GM18907 (cell line): ENCODE results near the gene MACROD2.
A peak's percentile ranks its signal among the peaks of the same experiment; 100 is the strongest.

Source experiments
- ATAC-seq: cut with Tn5 transposase; IDR thresholded peaks from one replicate; pipeline ENCODE4 v1.9.1; 2021; ENCODE audit warnings: mild to moderate bottlenecking, moderate library complexity; ENCODE audit not compliant: unreplicated experiment

The MACROD2 gene

GRCh38 chr20:15289337-15289736, 1294.0 kb downstream of the MACROD2 start:
- no peak for ATAC-seq

GRCh38 chr20:15292405-15292804, 1297.1 kb downstream of the MACROD2 start:
- no peak for ATAC-seq

- no peak for ATAC-seq
Observed at GRCh38 chr20:15296422-15296821, 1301.1 kb downstream of the MACROD2 start.

DNA sequence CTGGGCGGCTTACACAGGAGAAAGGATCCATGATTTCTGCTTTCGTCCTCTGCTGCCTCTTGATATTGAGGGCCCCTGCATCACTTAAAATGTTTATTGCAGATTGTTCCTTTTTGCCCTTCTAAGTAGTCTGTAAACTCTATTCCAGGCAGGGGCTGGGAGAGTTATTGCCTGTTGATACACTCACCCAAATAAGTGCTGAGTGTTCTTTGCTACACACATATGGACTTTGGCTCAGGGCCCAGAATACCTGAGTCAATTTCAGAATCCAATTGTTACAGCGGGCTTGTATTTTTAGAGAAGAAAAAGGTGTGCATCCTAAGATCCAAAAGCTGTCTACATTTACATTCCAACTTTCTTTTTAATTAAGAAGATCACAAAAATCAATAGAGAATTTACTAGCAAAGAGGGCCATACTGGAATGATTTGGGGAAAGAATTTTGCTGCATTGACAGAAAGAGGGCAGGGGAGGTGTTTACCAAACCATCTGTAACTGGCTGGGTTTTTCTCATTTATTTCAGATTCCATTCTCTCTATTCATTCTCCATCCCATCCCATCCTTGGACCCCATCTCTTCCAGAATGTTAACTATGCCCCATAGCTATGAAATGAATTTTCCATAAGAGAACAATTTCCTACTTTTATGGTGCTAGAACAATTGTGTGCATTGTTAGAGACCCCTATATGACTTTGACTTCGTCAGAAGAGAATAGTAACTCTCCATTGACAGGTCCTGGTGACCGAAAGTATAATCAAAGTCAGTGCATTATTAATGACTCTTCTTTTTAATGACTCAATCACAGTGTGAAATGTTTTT, 1302.0 kb downstream of the MACROD2 start:
- ATAC-seq = no peak

DNA sequence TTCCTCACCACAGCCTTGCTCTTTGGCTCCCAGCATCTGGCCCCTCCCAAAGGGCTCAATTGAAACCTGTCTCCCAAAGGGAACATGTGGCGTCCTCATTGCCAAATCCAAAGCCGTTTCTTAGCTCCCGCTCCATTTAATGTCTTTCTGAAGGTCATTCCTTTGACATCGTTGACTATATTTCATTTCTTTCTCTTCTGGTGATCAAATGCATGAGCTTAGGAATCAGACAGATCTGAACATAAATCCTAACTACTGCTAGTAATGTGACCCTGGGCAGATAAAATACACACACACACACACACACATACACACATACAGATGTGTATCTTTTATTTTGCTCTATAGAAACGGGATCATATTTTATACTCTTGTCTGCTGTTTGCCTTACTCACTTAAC, 1306.8 kb downstream of the MACROD2 start:
- ATAC-seq = no peak

- no peak for ATAC-seq
Observed at GRCh38 chr20:15310361-15310760, 1315.0 kb downstream of the MACROD2 start.

- no peak for ATAC-seq
Observed at GRCh38 chr20:15316556-15316955, 1321.2 kb downstream of the MACROD2 start.

- ATAC-seq = peak; percentile 83
Observed at GRCh38 chr20:15317546-15318232, 1322.4 kb downstream of the MACROD2 start.

- ATAC-seq = peak; percentile 48
Observed at GRCh38 chr20:15318682-15319081, 1323.4 kb downstream of the MACROD2 start.

GRCh38 chr20:15319439-15319838, 1324.1 kb downstream of the MACROD2 start:
- no peak for ATAC-seq

- ATAC-seq = no peak
Observed at GRCh38 chr20:15320941-15321340, 1325.6 kb downstream of the MACROD2 start.

DNA sequence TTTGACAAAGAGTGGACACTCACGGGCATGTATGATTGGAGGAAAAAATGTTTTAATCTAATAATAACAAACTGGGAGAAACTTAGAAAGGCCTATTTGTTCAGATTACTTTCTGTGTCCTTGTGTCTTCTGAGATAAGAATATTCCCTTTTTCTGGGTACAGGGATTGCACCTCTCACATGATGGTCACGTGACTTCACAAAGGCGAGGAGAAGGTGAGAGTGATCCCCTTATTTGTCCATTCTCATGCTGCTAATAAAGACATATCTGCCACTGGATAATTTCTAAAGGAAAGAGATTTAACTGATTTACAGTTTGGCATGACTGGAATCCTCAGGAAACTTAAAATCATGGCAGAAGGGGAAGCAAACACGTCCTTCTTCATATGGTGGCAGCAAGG, 1331.8 kb downstream of the MACROD2 start:
- no peak for ATAC-seq

- no peak for ATAC-seq
Observed at GRCh38 chr20:15328084-15328483, 1332.8 kb downstream of the MACROD2 start.

GRCh38 chr20:15332711-15333160, 1337.4 kb downstream of the MACROD2 start:
- peak; percentile 66 for ATAC-seq

- ATAC-seq = peak; percentile 57
Observed at GRCh38 chr20:15333170-15333569, 1337.9 kb downstream of the MACROD2 start.

GRCh38 chr20:15336011-15336410, 1340.7 kb downstream of the MACROD2 start:
- no peak for ATAC-seq

DNA sequence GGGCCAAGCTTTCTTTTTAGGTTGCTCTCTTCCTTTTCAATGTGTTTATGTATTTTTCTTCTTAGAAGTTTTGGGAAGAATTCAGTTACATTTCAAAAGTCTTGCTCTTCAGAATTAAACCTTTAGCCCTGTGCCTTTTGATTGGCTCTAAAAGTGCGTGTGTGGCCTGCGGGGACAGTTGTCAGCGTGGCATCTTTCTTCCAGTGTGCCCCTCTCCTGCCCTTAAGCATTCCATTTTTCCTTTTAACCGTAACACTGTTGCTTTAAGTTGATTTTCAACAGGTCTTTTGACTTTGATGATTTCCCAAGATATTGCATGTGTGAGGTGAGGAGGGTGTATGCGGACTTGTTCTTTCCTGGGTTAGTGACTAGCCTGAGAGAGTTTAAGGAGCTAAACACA, 1341.2 kb downstream of the MACROD2 start:
- ATAC-seq = no peak

- ATAC-seq = no peak
Observed at GRCh38 chr20:15339264-15339663, 1343.9 kb downstream of the MACROD2 start.

DNA sequence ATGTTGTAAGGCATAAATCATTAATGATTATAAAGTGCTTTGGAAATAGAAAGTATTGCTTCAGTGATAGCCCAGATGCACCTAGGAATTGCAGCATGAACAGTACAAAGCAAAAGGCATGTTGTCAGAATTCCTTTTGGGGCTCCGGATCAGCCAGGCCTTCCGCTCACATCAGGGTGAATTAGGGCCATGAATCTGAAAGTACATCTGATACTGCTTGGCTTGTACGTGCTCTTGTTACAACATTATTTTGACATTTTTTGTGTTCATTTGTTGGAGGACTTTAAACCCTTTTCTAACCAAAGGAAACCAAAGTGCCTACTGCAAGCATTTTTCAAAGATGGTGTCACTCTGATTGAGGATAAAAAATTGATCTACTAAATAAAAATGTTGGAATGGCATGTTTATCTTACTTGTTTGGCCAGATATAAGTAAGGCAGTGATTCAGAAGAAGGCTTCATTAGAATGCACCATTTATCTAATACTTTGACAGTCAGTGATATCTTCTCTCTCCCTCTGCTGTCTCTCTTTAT, 1347.7 kb downstream of the MACROD2 start:
- ATAC-seq = no peak

DNA sequence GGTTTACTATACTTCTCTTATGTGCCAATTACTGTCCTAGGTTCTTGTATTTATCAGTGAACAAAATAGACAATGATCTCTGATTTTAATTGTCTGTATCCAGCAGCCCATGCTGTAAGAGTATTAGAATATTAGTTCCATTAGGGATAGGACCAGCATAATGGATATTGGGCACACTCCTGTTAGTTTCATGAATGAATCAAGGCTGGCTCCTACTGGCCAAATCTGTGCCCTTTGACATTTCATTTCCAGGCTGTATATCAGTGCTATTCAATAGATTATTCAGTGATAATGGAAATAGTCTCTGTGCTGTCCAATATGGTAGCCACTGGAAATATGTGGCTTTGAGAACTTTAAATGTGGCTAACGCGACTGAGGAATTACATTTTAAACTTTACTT, 1350.0 kb downstream of the MACROD2 start:
- no peak for ATAC-seq

DNA sequence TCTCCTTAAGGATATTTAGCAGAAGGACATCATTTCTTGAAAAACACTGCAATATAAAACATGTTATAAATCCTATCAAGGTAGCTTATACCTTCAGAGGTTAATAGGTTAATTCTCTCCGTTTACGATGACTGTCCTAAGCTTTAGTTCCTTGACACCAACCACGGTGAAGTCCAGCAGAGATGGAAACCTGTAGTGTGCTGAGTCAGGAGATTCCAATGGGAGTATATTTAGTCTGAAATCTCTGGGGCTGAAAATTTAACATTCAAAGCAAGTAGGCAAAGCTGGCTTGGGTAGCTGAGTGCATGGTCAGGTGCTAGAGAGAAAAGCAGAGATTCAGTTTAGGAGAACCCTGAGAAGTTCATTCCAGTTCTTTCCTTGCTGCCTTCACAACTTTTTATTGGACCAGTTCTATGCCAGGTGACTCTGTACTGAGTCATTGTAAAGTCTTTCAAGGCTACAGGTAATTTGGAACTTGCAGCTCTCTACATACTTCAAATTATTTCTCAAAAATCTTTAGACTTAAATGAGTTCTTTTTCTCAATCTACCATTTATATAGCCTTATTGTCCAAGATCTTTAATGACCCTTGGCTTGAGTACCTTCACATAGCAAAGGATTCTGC, 1351.5 kb downstream of the MACROD2 start:
- ATAC-seq = no peak

- ATAC-seq = no peak
Observed at GRCh38 chr20:15359056-15359455, 1363.7 kb downstream of the MACROD2 start.
